ENCODE results near the gene EIF3B. TPM values are rescaled to one million over a fixed set of nuclear protein-coding genes. Genes with fewer than 3 reads are reported as not detected.

The EIF3B gene
- total and polyA plus RNA-seq, 9 of the 15 experiments (the other 6 are each of a cell fraction or from before 2014, with no cell fraction given) = 25.9 to 494 (median 357) TPM

DNA sequence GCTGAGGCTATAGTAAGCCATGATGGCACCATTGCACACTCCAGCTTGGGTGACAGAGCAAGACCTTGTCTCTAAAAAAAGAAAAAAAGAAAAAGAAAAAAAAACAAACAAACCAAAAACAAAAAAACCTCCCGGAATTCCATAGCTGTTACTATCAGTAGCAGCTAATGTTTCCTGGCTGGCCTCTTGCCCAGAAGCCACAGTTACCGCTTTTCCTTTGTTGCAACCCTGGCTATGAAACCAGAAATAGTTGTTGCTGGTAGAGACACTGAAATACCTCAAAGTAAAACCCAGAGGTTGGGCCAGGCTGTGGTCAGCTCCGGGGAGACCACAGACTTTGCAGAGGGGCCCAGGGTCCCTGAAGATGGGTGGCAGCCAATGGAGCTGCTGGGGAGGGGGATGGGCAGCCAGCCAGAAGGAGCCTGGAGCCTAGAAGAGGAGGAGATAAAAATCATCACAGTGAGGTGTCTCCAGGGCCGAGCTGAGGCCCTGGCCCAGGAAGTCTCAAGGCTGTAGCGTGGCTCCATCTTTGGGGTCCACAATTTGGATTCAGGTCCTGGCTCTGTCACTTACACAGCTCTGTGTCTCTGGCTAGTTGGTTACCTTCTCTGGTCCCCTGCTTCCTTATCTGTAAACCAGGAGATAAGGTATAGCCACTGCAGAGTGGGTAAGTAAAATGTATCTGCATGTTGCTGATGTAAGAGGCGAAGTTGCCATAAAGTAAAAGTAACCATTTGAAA is 45.4 kb downstream of the EIF3B start (continued):
- no peak; the same call in 1 of the 2 replicates for TF ChIP-seq ZBTB33 (CRISPR knock-in tag; IDR thresholded peaks at IDR 0.05)
- TF ChIP-seq NCOA2 (IDR thresholded peaks at IDR 0.05; ENCODE audit: partially characterized antibody in 2 of 2) = no peak
- no peak for TF ChIP-seq U2AF2 (optimal IDR thresholded peaks at IDR 0.05; ENCODE audit: low read depth, low read length)
- TF ChIP-seq KLF16 (IDR thresholded peaks at IDR 0.05) = no peak
- no peak for TF ChIP-seq OTX1 (CRISPR knock-in tag; IDR thresholded peaks at IDR 0.05)
- no peak for TF ChIP-seq HMG20A (CRISPR knock-in tag; conservative IDR thresholded peaks at IDR 0.05)
- no peak for TF ChIP-seq NELFE (IDR thresholded peaks at IDR 0.05; ENCODE audit: insufficient read depth, insufficient read length)
- no peak for TF ChIP-seq SP2 (IDR thresholded peaks at IDR 0.05; ENCODE audit: extremely low read depth, low read depth, low read length, poor library complexity, severe bottlenecking)
- TF ChIP-seq ZNF23 (CRISPR knock-in tag; IDR thresholded peaks at IDR 0.05) = no peak
- TF ChIP-seq MTF1 (CRISPR knock-in tag; IDR thresholded peaks at IDR 0.05; ENCODE audit: borderline replicate concordance) = no peak
- TF ChIP-seq, protein P1, sequence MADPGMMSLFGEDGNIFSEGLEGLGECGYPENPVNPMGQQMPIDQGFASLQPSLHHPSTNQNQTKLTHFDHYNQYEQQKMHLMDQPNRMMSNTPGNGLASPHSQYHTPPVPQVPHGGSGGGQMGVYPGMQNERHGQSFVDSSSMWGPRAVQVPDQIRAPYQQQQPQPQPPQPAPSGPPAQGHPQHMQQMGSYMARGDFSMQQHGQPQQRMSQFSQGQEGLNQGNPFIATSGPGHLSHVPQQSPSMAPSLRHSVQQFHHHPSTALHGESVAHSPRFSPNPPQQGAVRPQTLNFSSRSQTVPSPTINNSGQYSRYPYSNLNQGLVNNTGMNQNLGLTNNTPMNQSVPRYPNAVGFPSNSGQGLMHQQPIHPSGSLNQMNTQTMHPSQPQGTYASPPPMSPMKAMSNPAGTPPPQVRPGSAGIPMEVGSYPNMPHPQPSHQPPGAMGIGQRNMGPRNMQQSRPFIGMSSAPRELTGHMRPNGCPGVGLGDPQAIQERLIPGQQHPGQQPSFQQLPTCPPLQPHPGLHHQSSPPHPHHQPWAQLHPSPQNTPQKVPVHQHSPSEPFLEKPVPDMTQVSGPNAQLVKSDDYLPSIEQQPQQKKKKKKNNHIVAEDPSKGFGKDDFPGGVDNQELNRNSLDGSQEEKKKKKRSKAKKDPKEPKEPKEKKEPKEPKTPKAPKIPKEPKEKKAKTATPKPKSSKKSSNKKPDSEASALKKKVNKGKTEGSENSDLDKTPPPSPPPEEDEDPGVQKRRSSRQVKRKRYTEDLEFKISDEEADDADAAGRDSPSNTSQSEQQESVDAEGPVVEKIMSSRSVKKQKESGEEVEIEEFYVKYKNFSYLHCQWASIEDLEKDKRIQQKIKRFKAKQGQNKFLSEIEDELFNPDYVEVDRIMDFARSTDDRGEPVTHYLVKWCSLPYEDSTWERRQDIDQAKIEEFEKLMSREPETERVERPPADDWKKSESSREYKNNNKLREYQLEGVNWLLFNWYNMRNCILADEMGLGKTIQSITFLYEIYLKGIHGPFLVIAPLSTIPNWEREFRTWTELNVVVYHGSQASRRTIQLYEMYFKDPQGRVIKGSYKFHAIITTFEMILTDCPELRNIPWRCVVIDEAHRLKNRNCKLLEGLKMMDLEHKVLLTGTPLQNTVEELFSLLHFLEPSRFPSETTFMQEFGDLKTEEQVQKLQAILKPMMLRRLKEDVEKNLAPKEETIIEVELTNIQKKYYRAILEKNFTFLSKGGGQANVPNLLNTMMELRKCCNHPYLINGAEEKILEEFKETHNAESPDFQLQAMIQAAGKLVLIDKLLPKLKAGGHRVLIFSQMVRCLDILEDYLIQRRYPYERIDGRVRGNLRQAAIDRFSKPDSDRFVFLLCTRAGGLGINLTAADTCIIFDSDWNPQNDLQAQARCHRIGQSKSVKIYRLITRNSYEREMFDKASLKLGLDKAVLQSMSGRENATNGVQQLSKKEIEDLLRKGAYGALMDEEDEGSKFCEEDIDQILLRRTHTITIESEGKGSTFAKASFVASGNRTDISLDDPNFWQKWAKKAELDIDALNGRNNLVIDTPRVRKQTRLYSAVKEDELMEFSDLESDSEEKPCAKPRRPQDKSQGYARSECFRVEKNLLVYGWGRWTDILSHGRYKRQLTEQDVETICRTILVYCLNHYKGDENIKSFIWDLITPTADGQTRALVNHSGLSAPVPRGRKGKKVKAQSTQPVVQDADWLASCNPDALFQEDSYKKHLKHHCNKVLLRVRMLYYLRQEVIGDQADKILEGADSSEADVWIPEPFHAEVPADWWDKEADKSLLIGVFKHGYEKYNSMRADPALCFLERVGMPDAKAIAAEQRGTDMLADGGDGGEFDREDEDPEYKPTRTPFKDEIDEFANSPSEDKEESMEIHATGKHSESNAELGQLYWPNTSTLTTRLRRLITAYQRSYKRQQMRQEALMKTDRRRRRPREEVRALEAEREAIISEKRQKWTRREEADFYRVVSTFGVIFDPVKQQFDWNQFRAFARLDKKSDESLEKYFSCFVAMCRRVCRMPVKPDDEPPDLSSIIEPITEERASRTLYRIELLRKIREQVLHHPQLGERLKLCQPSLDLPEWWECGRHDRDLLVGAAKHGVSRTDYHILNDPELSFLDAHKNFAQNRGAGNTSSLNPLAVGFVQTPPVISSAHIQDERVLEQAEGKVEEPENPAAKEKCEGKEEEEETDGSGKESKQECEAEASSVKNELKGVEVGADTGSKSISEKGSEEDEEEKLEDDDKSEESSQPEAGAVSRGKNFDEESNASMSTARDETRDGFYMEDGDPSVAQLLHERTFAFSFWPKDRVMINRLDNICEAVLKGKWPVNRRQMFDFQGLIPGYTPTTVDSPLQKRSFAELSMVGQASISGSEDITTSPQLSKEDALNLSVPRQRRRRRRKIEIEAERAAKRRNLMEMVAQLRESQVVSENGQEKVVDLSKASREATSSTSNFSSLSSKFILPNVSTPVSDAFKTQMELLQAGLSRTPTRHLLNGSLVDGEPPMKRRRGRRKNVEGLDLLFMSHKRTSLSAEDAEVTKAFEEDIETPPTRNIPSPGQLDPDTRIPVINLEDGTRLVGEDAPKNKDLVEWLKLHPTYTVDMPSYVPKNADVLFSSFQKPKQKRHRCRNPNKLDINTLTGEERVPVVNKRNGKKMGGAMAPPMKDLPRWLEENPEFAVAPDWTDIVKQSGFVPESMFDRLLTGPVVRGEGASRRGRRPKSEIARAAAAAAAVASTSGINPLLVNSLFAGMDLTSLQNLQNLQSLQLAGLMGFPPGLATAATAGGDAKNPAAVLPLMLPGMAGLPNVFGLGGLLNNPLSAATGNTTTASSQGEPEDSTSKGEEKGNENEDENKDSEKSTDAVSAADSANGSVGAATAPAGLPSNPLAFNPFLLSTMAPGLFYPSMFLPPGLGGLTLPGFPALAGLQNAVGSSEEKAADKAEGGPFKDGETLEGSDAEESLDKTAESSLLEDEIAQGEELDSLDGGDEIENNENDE (IDR thresholded peaks at IDR 0.05; ENCODE audit: low read depth, low read length) = no peak
- no peak for TF ChIP-seq ZNF146 (CRISPR knock-in tag; IDR thresholded peaks at IDR 0.05; ENCODE audit: unreplicated experiment)
- no peak for TF ChIP-seq KLF1 (tag; IDR thresholded peaks at IDR 0.05)
- peak; percentile 76; the same call in 1 of the 2 replicates for TF ChIP-seq ZBTB7A (IDR thresholded peaks at IDR 0.05; ENCODE audit: borderline replicate concordance, control insufficient read depth, low read depth, low read length)

All from K562 (cell line).